ENCODE measurements around the gene HTD2.

DNA sequence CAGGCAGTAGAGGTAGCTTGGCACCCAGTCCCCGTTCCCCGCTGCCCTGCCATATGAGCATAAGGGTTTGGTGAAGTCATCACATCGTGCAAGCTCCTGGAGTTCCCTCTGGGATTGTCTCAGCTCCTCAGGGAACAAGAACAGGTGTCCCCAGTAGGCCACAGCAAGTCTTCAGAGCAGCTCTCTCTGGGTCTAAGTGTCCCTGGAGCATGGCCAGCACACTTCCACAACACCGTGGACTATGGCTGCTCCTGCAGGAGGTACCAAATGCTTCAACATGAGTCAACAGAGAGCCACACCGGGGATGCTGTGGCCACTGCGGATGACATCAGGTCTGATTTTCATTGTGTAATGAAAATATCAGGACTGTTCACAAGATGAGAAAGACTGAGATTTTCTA lies 45.6 kb upstream of the HTD2 start:
- TF ChIP-seq, protein P1, sequence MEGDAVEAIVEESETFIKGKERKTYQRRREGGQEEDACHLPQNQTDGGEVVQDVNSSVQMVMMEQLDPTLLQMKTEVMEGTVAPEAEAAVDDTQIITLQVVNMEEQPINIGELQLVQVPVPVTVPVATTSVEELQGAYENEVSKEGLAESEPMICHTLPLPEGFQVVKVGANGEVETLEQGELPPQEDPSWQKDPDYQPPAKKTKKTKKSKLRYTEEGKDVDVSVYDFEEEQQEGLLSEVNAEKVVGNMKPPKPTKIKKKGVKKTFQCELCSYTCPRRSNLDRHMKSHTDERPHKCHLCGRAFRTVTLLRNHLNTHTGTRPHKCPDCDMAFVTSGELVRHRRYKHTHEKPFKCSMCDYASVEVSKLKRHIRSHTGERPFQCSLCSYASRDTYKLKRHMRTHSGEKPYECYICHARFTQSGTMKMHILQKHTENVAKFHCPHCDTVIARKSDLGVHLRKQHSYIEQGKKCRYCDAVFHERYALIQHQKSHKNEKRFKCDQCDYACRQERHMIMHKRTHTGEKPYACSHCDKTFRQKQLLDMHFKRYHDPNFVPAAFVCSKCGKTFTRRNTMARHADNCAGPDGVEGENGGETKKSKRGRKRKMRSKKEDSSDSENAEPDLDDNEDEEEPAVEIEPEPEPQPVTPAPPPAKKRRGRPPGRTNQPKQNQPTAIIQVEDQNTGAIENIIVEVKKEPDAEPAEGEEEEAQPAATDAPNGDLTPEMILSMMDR (IDR thresholded peaks at IDR 0.05), result no peak
- TF ChIP-seq SIN3A (IDR thresholded peaks at IDR 0.05; ENCODE audit: borderline replicate concordance, insufficient read depth, low read depth, low read length) (no peak), POLR2AphosphoS5 (IDR thresholded peaks at IDR 0.05; ENCODE audit: low read depth, low read length) (no peak)
- TF ChIP-seq, protein P2, sequence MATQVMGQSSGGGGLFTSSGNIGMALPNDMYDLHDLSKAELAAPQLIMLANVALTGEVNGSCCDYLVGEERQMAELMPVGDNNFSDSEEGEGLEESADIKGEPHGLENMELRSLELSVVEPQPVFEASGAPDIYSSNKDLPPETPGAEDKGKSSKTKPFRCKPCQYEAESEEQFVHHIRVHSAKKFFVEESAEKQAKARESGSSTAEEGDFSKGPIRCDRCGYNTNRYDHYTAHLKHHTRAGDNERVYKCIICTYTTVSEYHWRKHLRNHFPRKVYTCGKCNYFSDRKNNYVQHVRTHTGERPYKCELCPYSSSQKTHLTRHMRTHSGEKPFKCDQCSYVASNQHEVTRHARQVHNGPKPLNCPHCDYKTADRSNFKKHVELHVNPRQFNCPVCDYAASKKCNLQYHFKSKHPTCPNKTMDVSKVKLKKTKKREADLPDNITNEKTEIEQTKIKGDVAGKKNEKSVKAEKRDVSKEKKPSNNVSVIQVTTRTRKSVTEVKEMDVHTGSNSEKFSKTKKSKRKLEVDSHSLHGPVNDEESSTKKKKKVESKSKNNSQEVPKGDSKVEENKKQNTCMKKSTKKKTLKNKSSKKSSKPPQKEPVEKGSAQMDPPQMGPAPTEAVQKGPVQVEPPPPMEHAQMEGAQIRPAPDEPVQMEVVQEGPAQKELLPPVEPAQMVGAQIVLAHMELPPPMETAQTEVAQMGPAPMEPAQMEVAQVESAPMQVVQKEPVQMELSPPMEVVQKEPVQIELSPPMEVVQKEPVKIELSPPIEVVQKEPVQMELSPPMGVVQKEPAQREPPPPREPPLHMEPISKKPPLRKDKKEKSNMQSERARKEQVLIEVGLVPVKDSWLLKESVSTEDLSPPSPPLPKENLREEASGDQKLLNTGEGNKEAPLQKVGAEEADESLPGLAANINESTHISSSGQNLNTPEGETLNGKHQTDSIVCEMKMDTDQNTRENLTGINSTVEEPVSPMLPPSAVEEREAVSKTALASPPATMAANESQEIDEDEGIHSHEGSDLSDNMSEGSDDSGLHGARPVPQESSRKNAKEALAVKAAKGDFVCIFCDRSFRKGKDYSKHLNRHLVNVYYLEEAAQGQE (IDR thresholded peaks at IDR 0.05; ENCODE audit: insufficient read depth in 1 of 2, low read depth in 2 of 2, low read length in 1 of 2), result no peak

Measured in Panc1 (cell line).